Sigmoid colon (tissue), 7 donors: ENCODE results near the gene MYO5B. TPM values are rescaled to one million over a fixed set of nuclear protein-coding genes. Genes with fewer than 3 reads are reported as not detected.

Source experiments
- DNase-seq: peaks from one replicate; pipeline ENCODE4 v3.0.0-alpha.2; 2019
- H3K27ac ChIP-seq, 4 donors: fragments of 200-600 bp; sonication (generic); one replicate each; pipeline ENCODE4 v1.5.1; 2016 to 2019; ENCODE audit warnings: mild to moderate bottlenecking in 1 of 4
- H3K27me3 ChIP-seq, 3 donors: fragments of 200-600 bp; sonication (generic); one replicate each; pipeline ENCODE4 v1.5.1; 2019; ENCODE audit warnings: mild to moderate bottlenecking in 1 of 3
- H3K36me3 ChIP-seq, 4 donors: fragments of 200-600 bp; sonication (generic); one replicate each; pipeline ENCODE4 v1.5.1; 2016 to 2019
- H3K4me1 ChIP-seq, 4 donors: fragments of 200-600 bp; sonication (generic); one replicate each; pipeline ENCODE4 v1.5.1; 2017 to 2019
- H3K4me3 ChIP-seq, 4 donors: fragments of 200-600 bp; sonication (generic); one replicate each; pipeline ENCODE4 v1.5.1; 2017 to 2019; ENCODE audit warnings: mild to moderate bottlenecking in 2 of 4, moderate library complexity in 1 of 4
- H3K9me3 ChIP-seq, 4 donors: fragments of 200-600 bp in 3 of 4; sonication (generic) in 3 of 4; one replicate each; pipeline versions ENCODE4 v1.5.1 to v1.6.1; 2013 to 2019
- CTCF ChIP-seq, 4 experiments: fragments of 450-650 bp in 3 of 4; fragments of 200-600 bp in 1 of 4; IDR thresholded peaks; one replicate each; pipeline ENCODE4 v1.5.1; 2016 to 2019; ENCODE audit warnings: antibody characterized with exemption in 4 of 4, mild to moderate bottlenecking in 3 of 4, moderate library complexity in 2 of 4
- EP300 ChIP-seq, 4 donors: sonication (generic); formaldehyde crosslinking; IDR thresholded peaks; one replicate each; pipeline ENCODE4 v1.6.1; 2017; ENCODE audit warnings: antibody characterized with exemption in 4 of 4
- POLR2A ChIP-seq, 2 donors: fragments of 450-650 bp; IDR thresholded peaks; one replicate each; pipeline ENCODE4 v1.6.1; 2016; ENCODE audit warnings: antibody characterized with exemption in 2 of 2, mild to moderate bottlenecking in 2 of 2, moderate library complexity in 2 of 2
- POLR2AphosphoS5 ChIP-seq, 4 donors: sonication (generic); formaldehyde crosslinking; IDR thresholded peaks; one replicate each; pipeline ENCODE4 v1.6.1; 2017; ENCODE audit warnings: antibody characterized with exemption in 4 of 4
- WGBS, 2 donors: extraction: QIAGEN DNeasy Blood & Tissue Kit; methylation state at CpG; one replicate each; pipeline ENCODE4 v1.1.7; 2013; 5-methylcytosine and 5-hydroxymethylcytosine counted together
- intact Hi-C: fragments of 100-400 bp; cut with DNase I; formaldehyde crosslinking; loops from one replicate; pipeline ENCODE4 v1.15.1; 2023
- polyA plus RNA-seq, 3 donors: library from polyadenylated mRNA; stranded (reverse); fragments of 200-250 nt; gene quantifications; one replicate each; pipeline ENCODE4 v1.2.3, GENCODE V29; 2013
- total RNA-seq, 4 donors: library from RNA; depleted of rRNA; stranded (reverse); fragments of >200 nt; gene quantifications; one replicate each; pipeline ENCODE4 v1.1.0, GENCODE V29; 2016
- donor health status: healthy with polysubstance abuse.
- donor health status: Bipolar disorder and iron deficiency.
- donor health status: healthy.

Gene MYO5B
- total and polyA plus RNA-seq, 7 donors, result 0.14 to 80.7 (median 3.0) TPM

- Histone ChIP-seq H3K4me3 (no peak overlapping the region), H3K36me3 (no peaks in the 10 kb centered on the region), H3K4me1 (no peaks in the 10 kb centered on the region), H3K27me3 (no peaks in the 10 kb centered on the region), H3K9me3 (no peaks in the 10 kb centered on the region), H3K27ac (no peak overlapping the region)
- TF ChIP-seq EP300 (IDR thresholded peaks at IDR 0.05) (no peak), CTCF (IDR thresholded peaks at IDR 0.05) (no peak)
- DNase-seq, result no peak
- intact Hi-C loops, result no loop called here
- WGBS, 2 donors, result 85 to 88% methylated on average over 2 of the region's 2 CpGs
Measured at GRCh38 chr18:49874238-49874637, 320.7 kb downstream of the MYO5B start.

GRCh38 chr18:49869354-49869753 is 325.6 kb downstream of the MYO5B start:
- 72 to 93% methylated on average over 6 of the region's 6 CpGs for WGBS, 2 donors
- H3K4me3 ChIP-seq, result no peak overlapping the region
- no peaks in the 10 kb centered on the region for H3K9me3 ChIP-seq
- no peak for DNase-seq
- no peak overlapping the region for H3K27ac ChIP-seq
- intact Hi-C loops, result no loop called here
- TF ChIP-seq EP300 (IDR thresholded peaks at IDR 0.05), result no peak
- TF ChIP-seq CTCF (IDR thresholded peaks at IDR 0.05), result no peak
- TF ChIP-seq POLR2A (IDR thresholded peaks at IDR 0.05), result no peak
- TF ChIP-seq POLR2AphosphoS5 (IDR thresholded peaks at IDR 0.05), result no peak
- H3K36me3 ChIP-seq, result no peaks in the 10 kb centered on the region
- no peaks in the 10 kb centered on the region for H3K27me3 ChIP-seq
- no peaks in the 10 kb centered on the region for H3K4me1 ChIP-seq

GRCh38 chr18:49866680-49867079 is 328.3 kb downstream of the MYO5B start:
- Histone ChIP-seq H3K4me3 (no peak overlapping the region), H3K4me1 (no peaks in the 10 kb centered on the region), H3K27ac (no peak overlapping the region), H3K36me3 (no peaks in the 10 kb centered on the region), H3K27me3 (peaks cover 0 to 3% (median 0%) of the 10 kb centered on the region in 3 donors), H3K9me3 (no peaks in the 10 kb centered on the region)
- intact Hi-C loops, result no loop called here
- WGBS, 2 donors, result 81 to 96% methylated on average over 1 of the region's 1 CpG
- TF ChIP-seq CTCF (IDR thresholded peaks at IDR 0.05), result no peak
- no peak for TF ChIP-seq POLR2AphosphoS5 (IDR thresholded peaks at IDR 0.05)
- TF ChIP-seq POLR2A (IDR thresholded peaks at IDR 0.05), result no peak
- no peak for TF ChIP-seq EP300 (IDR thresholded peaks at IDR 0.05)
- DNase-seq, result no peak

GRCh38 chr18:49865401-49865800 is 329.5 kb downstream of the MYO5B start:
- intact Hi-C loops, result no loop called here
- H3K9me3 ChIP-seq, result no peaks in the 10 kb centered on the region
- H3K27ac ChIP-seq, result no peak overlapping the region
- H3K36me3 ChIP-seq, result no peaks in the 10 kb centered on the region
- DNase-seq, result no peak
- WGBS, 2 donors, result 13 to 43% methylated on average over 2 of the region's 2 CpGs
- no peaks in the 10 kb centered on the region for H3K4me1 ChIP-seq
- TF ChIP-seq EP300 (IDR thresholded peaks at IDR 0.05) (no peak), POLR2A (IDR thresholded peaks at IDR 0.05) (no peak), POLR2AphosphoS5 (IDR thresholded peaks at IDR 0.05) (no peak), CTCF (IDR thresholded peaks at IDR 0.05) (no peak)
- H3K4me3 ChIP-seq, result no peak overlapping the region
- peaks cover 0 to 3% (median 0%) of the 10 kb centered on the region in 3 donors for H3K27me3 ChIP-seq
